HG03097 (cell line): Measurements from ENCODE around the gene ART4.

Experiments used
- ATAC-seq: cut with Tn5 transposase; IDR thresholded peaks from one replicate; pipeline ENCODE4 v1.9.1; 2021; ENCODE audit not compliant: unreplicated experiment, low FRiP score

ART4 gene, protein sequence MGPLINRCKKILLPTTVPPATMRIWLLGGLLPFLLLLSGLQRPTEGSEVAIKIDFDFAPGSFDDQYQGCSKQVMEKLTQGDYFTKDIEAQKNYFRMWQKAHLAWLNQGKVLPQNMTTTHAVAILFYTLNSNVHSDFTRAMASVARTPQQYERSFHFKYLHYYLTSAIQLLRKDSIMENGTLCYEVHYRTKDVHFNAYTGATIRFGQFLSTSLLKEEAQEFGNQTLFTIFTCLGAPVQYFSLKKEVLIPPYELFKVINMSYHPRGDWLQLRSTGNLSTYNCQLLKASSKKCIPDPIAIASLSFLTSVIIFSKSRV

GRCh38 chr12:14843425-14843887, at the start of gene ART4:
Gene ART4 (minus strand): TSS chr12:14843526. CDS start chr12:14843113, 413 bp downstream.
- no peak for ATAC-seq

DNA sequence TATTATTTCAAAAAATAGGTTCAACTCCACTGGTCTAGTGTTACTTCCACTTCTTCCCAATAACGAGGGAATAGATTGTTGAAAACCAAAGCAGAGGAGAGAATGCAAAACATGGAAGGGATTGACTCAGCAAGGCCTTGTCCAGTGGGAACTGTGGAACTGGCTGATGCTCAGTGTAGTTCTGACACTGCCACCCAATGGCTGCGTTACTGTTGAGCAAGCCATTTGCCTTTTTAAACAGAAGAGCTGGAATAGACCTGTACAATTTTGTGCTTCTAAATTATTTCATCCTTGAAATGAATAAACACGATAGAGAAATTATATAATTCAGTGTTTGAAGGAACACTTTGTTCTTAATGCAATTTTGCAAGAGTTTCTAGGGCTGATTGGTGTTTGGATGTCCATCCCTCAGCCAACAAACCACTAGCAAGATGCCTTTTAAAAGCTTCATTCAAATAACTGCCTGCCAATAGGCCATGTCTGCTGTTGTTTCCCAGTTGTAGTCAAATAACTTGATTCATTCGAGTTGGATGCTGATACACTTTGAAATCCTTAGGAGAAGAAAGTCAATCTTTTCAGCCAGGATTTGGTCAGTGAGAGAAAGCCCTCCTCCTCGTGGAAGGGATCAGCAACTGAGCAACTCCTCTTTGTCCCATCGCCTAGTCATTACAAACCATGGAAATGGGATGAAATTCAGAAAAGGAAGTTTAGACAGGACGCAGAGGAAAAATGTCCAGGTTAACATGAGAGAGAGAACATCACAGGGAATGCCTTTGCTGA, 49.6 kb upstream of the ART4 start:
- no peak for ATAC-seq

- ATAC-seq, result no peak
Measured at GRCh38 chr12:14890701-14891100, 47.4 kb upstream of the ART4 start.

- ATAC-seq, result no peak
Measured at GRCh38 chr12:14886271-14886670, 42.9 kb upstream of the ART4 start.

DNA sequence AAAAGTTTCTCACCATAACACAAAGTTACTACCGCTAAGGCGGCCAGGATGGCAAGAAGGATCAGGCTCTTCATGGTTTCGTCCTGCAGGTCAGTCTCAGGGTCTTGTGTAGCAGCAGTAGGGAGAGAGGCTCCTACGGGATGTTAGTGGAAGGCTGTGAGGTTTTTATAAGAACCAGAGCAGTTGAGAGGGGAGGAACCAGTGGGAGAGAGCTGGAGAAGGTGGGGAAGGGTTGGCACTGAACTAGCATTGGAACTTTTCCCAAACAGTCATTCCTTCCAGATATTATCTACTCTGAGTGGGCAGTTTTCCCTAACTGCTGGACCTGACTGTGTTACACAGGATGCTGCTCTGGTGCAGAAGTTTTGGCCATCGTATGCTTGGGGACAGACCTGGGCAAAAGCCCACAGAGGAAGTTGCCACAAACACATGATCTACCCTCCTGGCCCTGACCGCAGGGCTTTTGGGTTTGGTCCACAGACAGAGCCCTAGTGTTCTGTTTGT, 42.4 kb upstream of the ART4 start, which contains the start of gene MGP:
MGP (minus strand) TSS at position 137 of the 504 bp plus-strand sequence; CDS start at position 74, 63 bp downstream.
- no peak for ATAC-seq

DNA sequence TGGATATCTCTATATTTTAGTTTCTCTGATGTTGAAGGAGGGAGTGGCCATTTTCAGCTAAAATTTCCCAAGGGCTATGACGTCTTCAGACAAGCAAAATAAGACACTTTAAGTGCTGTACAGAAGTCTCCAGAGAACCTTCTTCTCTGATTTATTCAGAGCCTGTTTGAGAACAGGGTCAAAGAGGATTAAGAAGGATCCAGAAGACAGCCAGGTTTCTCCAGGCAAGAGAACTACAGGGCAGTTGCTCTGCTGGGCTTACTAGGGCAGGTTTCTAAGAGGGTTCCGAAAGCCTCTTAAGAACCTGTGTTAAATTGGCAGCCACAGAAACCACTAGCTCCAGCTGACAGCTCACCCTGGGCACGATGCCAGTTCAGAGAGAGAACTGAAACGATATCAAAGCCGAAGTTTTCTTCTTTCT, 41.1 kb upstream of the ART4 start:
- ATAC-seq, result peak; percentile 99

- no peak for ATAC-seq
Measured at GRCh38 chr12:14883686-14884085, 40.4 kb upstream of the ART4 start.

DNA sequence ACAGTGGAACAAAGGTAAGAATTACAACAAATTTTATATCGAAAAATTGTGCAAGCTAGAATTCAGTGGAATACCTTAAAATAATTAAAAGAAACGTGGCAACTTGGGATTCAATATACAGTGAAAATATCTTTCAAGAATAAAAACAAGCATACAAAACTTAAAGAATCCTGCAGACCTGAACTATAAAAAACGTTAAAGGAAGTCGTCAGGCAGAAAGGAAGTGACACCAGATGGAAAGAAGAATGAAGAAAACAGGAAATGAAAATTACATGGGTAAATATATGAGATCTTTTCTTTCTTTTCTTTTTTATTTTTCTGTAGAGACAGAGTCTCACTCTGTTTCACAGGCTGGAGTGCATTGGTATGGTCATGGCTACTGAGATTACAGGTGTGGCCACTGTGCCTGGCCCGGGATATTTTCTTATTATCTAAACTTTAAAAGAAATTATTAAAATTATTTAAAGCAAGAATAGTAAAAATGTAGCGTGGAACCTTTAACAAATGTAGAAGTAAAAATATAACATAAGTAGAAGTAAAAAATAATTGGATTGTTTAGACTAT, 37.6 kb upstream of the ART4 start:
- ATAC-seq, result no peak

GRCh38 chr12:14879222-14879933, 36.1 kb upstream of the ART4 start:
- no peak for ATAC-seq

DNA sequence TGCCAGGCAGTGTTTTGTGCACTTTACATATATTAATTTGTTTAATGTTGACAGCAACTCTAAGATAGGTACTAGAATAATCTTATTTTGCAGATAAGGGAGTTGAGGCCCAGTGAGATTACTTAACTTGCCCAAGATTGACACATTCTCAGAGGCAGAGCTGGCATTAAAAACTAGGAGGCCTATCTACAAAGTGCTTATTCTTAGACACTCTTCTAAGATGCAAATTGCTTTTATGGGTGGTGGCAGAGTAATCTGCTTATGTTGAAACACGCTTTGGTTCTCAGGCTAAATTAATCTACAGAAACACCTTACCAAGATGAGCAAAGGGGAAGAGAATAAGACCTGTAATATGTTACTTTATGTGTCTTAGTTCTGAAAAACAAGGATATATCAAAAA, 35.2 kb upstream of the ART4 start:
- no peak for ATAC-seq

GRCh38 chr12:14876833-14877232, 33.5 kb upstream of the ART4 start:
- ATAC-seq, result no peak

DNA sequence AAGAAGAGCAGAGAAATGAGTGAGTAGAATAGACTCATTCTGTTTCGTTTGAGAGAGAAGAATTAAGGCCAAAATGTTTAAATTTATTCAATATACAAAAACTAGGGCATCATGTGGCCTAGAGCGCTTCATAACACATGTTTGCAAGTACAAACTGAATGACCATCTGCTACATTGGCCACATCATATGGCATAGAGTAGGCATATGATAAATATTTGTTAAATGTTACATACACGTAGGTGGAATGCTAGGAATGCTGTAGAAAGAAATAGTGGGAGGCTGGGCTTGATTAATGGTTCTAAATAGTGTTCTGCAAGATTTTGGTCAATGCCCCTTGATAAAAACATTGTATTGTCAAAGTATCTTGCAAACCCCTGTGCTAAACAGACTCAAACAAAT, 31.6 kb upstream of the ART4 start:
- ATAC-seq, result no peak

GRCh38 chr12:14873440-14874185, 30.3 kb upstream of the ART4 start:
- ATAC-seq, result no peak

GRCh38 chr12:14871886-14872285, 28.6 kb upstream of the ART4 start:
- ATAC-seq, result no peak

DNA sequence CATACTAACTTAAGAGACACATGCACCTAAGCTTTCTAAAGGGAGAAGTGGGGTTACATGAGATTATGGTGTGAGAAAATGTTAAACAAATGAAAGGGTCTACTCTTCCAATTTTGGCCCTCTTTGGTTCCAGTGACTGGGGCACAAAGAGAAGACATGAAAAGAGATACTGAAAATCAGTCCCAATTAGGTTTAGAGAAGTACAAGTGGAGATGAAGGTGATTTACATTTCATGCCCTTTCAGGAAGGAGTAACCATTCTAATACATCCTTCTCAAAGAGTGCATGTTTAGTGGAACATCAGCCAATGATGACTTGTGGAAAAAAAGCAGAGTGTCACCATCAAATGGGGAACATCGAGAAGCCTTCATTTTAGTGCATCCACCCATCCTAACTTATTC, 27.9 kb upstream of the ART4 start:
- ATAC-seq, result no peak

DNA sequence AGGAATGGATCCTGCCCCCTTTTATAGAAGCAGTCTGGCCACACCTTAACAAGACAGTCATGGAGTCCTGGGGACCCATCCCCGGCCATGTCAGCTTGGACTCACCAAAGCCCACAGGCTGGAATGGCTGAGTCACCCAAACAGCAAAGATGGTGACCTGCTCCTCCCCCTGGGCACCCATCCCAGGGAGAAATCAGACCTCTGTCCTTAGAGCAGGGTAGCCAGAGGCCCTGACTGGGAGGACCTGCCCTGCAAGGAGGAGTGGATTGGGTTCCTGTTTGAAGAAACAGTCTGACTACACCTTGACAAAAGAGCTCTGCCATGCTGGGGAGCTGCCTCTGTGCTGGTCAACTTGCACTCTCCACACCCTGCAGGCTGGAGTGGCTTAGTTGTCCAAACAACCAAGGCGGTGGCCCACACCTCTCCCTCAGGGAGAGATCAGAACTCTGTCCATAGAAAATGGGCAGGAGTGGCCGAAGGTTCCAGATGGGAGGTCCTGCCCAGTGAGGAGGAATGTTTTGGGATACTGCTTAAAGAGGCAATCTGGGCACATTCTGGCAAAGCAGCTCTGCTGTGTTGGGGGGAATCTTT, 25.7 kb upstream of the ART4 start:
- no peak for ATAC-seq

- no peak for ATAC-seq
Measured at GRCh38 chr12:14860490-14860889, 17.2 kb upstream of the ART4 start.

DNA sequence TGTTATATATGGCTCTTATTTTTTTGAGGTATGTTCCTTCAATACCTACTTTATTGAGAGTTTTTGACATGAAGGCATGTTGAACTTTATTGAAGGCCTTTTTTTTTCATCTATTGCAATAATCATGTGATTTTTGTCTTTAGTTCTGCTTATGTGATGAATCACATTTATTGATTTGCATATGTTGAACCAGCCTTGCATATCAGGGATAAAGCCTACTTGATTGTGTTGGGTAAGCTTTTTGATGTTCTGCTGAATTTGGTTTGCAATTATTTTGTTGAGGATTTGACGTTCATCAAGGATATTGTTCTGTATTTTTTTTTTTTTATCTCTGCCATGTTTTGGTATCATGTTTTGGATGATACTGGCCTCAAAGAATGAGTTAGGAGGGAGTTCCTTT, 15.2 kb upstream of the ART4 start:
- ATAC-seq, result no peak

DNA sequence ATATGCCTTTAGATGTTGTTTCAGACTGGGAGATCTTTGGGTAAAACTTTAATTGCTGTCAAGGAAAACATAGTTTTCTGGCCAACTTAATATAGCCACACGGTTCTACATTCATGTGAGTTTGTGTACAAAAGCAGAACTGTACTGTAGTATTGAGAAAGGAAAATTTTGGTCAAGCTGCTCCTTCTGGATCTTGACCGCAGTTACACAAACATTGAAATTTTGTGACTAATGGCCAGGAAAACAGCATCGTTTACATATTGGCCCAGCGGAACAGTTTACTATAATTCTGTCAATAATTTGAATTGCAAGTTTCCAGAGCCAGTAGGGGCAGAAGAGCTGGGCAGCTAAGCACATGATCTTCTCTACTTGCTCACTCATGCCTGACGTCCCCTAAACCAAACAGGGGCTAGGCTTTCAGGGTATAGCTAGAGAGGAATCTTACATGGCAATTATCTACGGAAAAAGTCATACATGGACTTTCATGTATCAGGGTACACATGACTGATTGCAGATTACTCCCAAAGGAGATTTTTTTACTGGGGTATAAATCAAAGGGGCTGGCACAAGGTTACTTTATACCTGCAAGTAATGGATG, 11.4 kb upstream of the ART4 start:
- ATAC-seq, result no peak
